Testis (tissue), 3 donors: ENCODE measurements around the gene GMCL1. TPM values are rescaled to one million over a fixed set of nuclear protein-coding genes. Genes with fewer than 3 reads are reported as not detected.

Experiments
- DNase-seq: peaks from one replicate; pipeline ENCODE4 v3.0.0-alpha.2; 2019
- H3K27ac ChIP-seq, 2 donors: fragments of 200-600 bp; sonication (generic); one replicate each; pipeline ENCODE4 v1.5.1; 2019
- H3K27me3 ChIP-seq: fragments of 200-600 bp; sonication (generic); one replicate; pipeline ENCODE4 v1.5.1; 2019
- H3K36me3 ChIP-seq: fragments of 200-600 bp; sonication (generic); one replicate; pipeline ENCODE4 v1.5.1; 2017; ENCODE audit warnings: low read depth; ENCODE audit errors: missing control alignments
- H3K4me1 ChIP-seq: fragments of 200-600 bp; sonication (generic); one replicate; pipeline ENCODE4 v1.5.1; 2019
- H3K4me3 ChIP-seq, 2 donors: fragments of 200-600 bp; sonication (generic); one replicate each; pipeline ENCODE4 v1.5.1; 2017 to 2019
- H3K9me3 ChIP-seq: fragments of 200-600 bp; sonication (generic); one replicate; pipeline ENCODE4 v1.5.1; 2017
- POLR2A ChIP-seq: fragments of 450-650 bp; IDR thresholded peaks from one replicate; pipeline ENCODE4 v1.6.1; 2017; ENCODE audit warnings: antibody characterized with exemption, mild to moderate bottlenecking, moderate library complexity
- WGBS, 2 donors: methylation state at CpG; one replicate each; pipeline ENCODE4 v1.1.5; 2018; 5-methylcytosine and 5-hydroxymethylcytosine counted together
- intact Hi-C: fragments of 100-400 bp; cut with DNase I; formaldehyde crosslinking; loops from one replicate; pipeline ENCODE4 v1.15.1; 2023; ENCODE audit warnings: low total_unique reads
- polyA plus RNA-seq: library from polyadenylated mRNA; stranded (reverse); fragments of 350-450 nt; fragmentation: Illumina TruSeq; extraction: RNeasy Lipid Tissue Mini Kit (QIAGEN cat#74804); gene quantifications from one replicate; pipeline ENCODE4 v1.2.3, GENCODE V29; 2014; ENCODE audit warnings: low read depth, low replicate concordance; ENCODE audit not compliant: insufficient read depth
- small RNA-seq, 2 donors: library from RNA; depleted of rRNA; stranded (forward); fragments of <200 nt; gene quantifications; one replicate each; pipeline ENCODE3, GENCODE V24; 2016
- total RNA-seq, 2 donors: library from RNA; depleted of rRNA; stranded (reverse); fragments of >200 nt; gene quantifications; one replicate each; pipeline ENCODE4 v1.2.3, GENCODE V29; 2016
- TF ChIP-seq, protein P1 (sequence below), 3 experiments: fragments of 450-650 bp in 2 of 3; fragments of 200-600 bp in 1 of 3; sonication (generic) in 1 of 3; IDR thresholded peaks; one replicate each; pipeline ENCODE4 v1.5.1; 2016 to 2019; ENCODE audit warnings: antibody characterized with exemption in 3 of 3, mild to moderate bottlenecking in 2 of 3, moderate library complexity in 1 of 3

Gene GMCL1
- total and polyA plus RNA-seq, 3 donors from 2014 or later: 19.9 to 30.5 (median 27.6) TPM

DNA sequence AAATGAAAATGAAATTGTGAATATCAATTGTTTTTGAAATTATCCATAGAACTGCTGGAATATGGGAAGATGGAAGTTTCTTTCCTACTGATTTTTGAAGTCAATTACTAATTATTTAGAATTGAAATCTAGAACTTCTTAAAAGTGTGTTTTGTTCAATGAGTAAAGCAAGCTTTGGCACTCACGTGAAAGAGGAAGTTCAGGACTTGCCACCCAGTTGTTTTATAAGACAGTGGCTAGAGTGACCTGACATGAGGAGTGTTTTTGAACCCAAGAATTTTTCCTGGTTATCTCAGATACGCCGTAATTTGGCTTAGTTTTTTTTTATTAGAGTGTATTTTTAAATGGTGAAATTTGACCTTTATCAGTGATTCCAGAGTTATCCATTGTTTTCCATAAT lies 88.9 kb downstream of the GMCL1 start:
- Histone ChIP-seq H3K4me1 (peaks cover 6% of the 10 kb centered on the region), H3K4me3 (no peak overlapping the region), H3K36me3 (no peaks in the 10 kb centered on the region), H3K27me3 (no peaks in the 10 kb centered on the region), H3K9me3 (no peaks in the 10 kb centered on the region), H3K27ac (no peak overlapping the region)
- 56 to 77% methylated on average over 3 of the region's 3 CpGs for WGBS, 2 donors
- intact Hi-C loops: loop anchor here (10.0 kb wide), 1 partner anchor 166 kb away; the partner anchor contains the start of gene PCBP1
- TF ChIP-seq, protein P1, sequence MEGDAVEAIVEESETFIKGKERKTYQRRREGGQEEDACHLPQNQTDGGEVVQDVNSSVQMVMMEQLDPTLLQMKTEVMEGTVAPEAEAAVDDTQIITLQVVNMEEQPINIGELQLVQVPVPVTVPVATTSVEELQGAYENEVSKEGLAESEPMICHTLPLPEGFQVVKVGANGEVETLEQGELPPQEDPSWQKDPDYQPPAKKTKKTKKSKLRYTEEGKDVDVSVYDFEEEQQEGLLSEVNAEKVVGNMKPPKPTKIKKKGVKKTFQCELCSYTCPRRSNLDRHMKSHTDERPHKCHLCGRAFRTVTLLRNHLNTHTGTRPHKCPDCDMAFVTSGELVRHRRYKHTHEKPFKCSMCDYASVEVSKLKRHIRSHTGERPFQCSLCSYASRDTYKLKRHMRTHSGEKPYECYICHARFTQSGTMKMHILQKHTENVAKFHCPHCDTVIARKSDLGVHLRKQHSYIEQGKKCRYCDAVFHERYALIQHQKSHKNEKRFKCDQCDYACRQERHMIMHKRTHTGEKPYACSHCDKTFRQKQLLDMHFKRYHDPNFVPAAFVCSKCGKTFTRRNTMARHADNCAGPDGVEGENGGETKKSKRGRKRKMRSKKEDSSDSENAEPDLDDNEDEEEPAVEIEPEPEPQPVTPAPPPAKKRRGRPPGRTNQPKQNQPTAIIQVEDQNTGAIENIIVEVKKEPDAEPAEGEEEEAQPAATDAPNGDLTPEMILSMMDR (IDR thresholded peaks at IDR 0.05): no peak
- no peak for TF ChIP-seq POLR2A
- no peak for DNase-seq

DNA sequence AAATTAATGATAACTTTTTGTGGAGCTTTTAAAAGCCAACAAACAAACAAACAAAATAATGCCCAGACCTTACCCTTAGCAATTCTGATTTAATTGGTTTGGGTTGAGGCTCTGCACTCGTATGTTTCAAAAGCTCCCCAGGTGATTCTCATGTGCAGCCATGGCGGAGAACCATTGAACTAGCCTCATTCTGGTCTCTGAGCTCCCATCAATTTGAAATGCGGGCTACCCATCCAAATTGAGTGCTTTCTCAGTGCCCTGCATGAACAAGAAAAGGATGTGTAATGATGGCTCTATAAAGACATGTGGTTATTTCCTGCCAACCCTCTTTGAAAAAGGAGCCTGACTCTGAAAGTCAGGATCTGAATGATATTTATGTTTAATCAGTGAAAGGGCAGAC lies 93.7 kb downstream of the GMCL1 start:
- Histone ChIP-seq H3K4me3 (no peak overlapping the region), H3K27ac (no peak overlapping the region), H3K27me3 (no peaks in the 10 kb centered on the region), H3K9me3 (no peaks in the 10 kb centered on the region), H3K4me1 (no peaks in the 10 kb centered on the region), H3K36me3 (no peaks in the 10 kb centered on the region)
- intact Hi-C loops: no loop called here
- TF ChIP-seq POLR2A: no peak
- TF ChIP-seq, protein P1 (IDR thresholded peaks at IDR 0.05): no peak
- 88 to 96% methylated on average over 3 of the region's 3 CpGs for WGBS, 2 donors
- no peak for DNase-seq

DNA sequence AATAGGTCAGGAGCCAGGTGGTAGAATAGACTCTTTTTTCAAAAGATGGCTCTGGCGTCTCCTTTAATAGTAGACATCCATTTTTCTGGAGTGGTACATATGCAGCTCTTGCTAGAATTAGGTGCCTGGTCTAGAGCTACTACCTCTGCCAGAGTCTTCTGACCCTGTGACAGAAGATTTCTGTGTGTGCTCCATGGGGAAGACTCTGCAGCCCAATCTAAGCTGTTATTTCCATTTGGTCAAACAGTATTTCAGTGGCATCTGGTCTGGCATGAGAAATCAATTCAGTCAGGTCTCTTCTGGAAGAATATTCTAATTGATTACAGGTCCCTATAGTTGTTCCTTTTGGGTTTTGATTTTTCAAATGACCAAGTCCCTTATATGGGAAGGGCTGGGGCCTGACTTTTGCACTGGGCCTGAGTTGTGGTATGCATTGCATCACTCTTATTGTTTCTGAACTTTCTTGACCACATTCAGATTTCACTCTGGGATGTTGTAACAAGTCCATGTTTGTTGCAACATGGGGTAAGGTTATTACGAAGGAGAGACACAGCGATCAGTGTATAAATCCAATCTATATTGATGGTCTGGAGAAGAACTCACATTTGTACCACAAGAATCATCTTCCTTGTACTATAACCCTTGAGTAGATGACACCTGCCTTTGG lies 97.5 kb downstream of the GMCL1 start:
- no peaks in the 10 kb centered on the region for H3K36me3 ChIP-seq

More for the DNA sequence above, 97.5 kb downstream of the GMCL1 start:
- no peak for DNase-seq
- intact Hi-C loops: no loop called here
- WGBS, 2 donors: 60 to 93% methylated on average over 3 of the region's 3 CpGs
- Histone ChIP-seq H3K9me3 (no peaks in the 10 kb centered on the region), H3K4me3 (no peak overlapping the region), H3K27me3 (no peaks in the 10 kb centered on the region), H3K4me1 (no peaks in the 10 kb centered on the region), H3K27ac (no peak overlapping the region)
- TF ChIP-seq, protein P1 (IDR thresholded peaks at IDR 0.05): no peak
- no peak for TF ChIP-seq POLR2A

Small RNA genes lying within 50 kb of the gene (small RNA-seq; reads per million reads assigned to genes)
- 0 reads per million in 2 donors for gene RPL23AP92

Other genes starting within 250 kb of the GMCL1 start
- gene AAK1, start 185.9 kb upstream of the GMCL1 start, total RNA-seq: 10 to 100 TPM; 47.9 to 62.1 TPM
- 20.3 TPM for gene AAK1, start 185.9 kb upstream of the GMCL1 start, polyA plus RNA-seq
- 10 to 100 TPM; 27.1 to 30.2 TPM for gene ANXA4, start 87.5 kb upstream of the GMCL1 start, total RNA-seq
- 71.2 TPM for gene ANXA4, start 87.5 kb upstream of the GMCL1 start, polyA plus RNA-seq
- gene SNRNP27, start 64.3 kb downstream of the GMCL1 start, total RNA-seq: 10 to 100 TPM; 77.1 to 78.3 TPM
- gene SNRNP27, start 64.3 kb downstream of the GMCL1 start, polyA plus RNA-seq: 43.8 TPM
- 10 to 100 TPM in 1 of 2 donors, 1 to 10 TPM in 1; 8.4 to 11.0 TPM for gene MXD1, start 85.4 kb downstream of the GMCL1 start, total RNA-seq
- 16.8 TPM for gene MXD1, start 85.4 kb downstream of the GMCL1 start, polyA plus RNA-seq
- 1 to 10 TPM; 8.2 to 9.2 TPM for gene ASPRV1, start 132.0 kb downstream of the GMCL1 start, total RNA-seq
- 3.5 TPM for gene ASPRV1, start 132.0 kb downstream of the GMCL1 start, polyA plus RNA-seq